HG03095 (cell line): Measurements from ENCODE around the gene GLMP.

Source experiments
- ATAC-seq: cut with Tn5 transposase; IDR thresholded peaks from one replicate; pipeline ENCODE4 v1.9.1; 2021; ENCODE audit warnings: moderate library complexity; ENCODE audit not compliant: unreplicated experiment

The GLMP gene

GRCh38 chr1:156249593-156249992, 45.9 kb downstream of the GLMP start:
- no peak for ATAC-seq

GRCh38 chr1:156248323-156248683, 47.2 kb downstream of the GLMP start:
- ATAC-seq: no peak

- ATAC-seq: no peak
Measured at GRCh38 chr1:156247460-156248322, 47.8 kb downstream of the GLMP start, which contains the start of gene PAQR6. Gene PAQR6 (minus strand): TSS chr1:156248056. CDS start chr1:156246731, 1,325 bp downstream.

- ATAC-seq: no peak
Measured at GRCh38 chr1:156246781-156247459, 48.6 kb downstream of the GLMP start.

- ATAC-seq: no peak
Measured at GRCh38 chr1:156246241-156246780, 49.2 kb downstream of the GLMP start.

- no peak for ATAC-seq
Measured at GRCh38 chr1:156245451-156246232, 49.8 kb downstream of the GLMP start.

GRCh38 chr1:156244712-156245111, 50.8 kb downstream of the GLMP start:
- no peak for ATAC-seq

GRCh38 chr1:156244126-156244525, 51.4 kb downstream of the GLMP start:
- ATAC-seq: no peak

- ATAC-seq: no peak
Measured at GRCh38 chr1:156242738-156243137, 52.7 kb downstream of the GLMP start.
